HG02943 (cell line): ENCODE measurements around the gene COBLL1.

ENCODE experiments used
- ATAC-seq: cut with Tn5 transposase; IDR thresholded peaks from one replicate; pipeline ENCODE4 v1.9.1; 2021; ENCODE audit warnings: mild to moderate bottlenecking, low read depth, moderate library complexity; ENCODE audit not compliant: unreplicated experiment

COBLL1 gene

DNA sequence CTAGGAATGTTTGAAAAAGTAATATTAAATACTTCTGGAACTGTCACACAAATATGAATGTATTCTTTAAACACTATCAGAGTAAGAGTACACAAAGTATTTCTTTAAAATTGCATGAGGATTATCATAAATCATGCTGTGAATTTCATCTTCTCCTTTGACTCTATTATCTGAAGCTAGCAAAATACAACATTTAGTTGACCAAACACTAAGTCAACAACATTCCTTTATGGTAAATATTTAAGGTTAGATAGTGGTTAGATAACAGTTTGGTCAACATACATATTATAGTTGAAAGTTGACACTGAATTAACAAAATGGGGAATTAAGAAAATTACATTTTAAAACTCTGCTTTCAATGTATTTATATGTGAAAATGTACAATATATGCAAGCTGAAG lies 148.2 kb downstream of the COBLL1 start:
- no peak for ATAC-seq

GRCh38 chr2:164692958-164693357 lies 148.7 kb downstream of the COBLL1 start:
- ATAC-seq = no peak

DNA sequence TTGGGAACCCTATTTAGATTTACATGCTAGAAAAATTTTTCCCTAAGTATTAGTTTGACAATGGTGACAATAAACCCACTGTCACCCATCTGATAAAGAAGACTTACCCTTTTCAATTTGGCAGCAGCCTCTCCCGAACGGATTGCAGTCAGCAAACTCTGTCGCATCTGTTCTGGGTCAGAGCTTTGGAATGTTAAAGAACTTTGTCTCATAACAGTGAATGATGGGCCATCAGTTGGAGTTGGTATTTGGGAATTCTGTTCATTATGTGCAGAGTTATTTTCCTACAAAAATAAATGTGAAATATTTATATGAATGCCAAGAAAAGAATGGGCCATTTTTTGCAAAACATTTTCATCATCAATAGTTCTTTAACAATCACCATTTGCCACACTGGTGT lies 149.5 kb downstream of the COBLL1 start:
- no peak for ATAC-seq

DNA sequence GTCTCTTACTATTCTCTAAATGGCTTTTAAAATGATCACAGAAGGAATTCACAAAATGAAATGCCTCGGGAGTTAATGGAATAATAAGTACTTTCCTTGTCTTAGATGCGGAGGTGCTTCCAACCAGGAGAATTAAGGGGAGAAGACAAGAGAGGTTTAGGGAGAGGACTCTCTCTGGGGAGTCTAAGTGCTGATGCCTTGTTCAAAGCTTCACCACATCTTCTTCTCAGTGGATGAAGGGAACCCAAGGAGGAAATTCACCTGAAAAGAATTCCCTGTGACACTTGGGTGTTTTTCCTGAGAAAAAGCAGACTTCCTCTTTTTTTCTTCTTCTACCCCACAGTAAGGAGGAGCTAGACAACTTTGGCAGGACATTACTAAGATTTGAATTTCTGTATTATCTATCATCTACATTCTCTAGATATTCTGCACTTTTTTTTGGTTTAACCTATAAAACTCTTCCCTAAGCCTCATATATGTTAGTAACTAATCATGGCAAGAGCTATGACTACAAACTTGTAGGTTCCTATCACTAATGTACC lies 150.2 kb downstream of the COBLL1 start:
- no peak for ATAC-seq

DNA sequence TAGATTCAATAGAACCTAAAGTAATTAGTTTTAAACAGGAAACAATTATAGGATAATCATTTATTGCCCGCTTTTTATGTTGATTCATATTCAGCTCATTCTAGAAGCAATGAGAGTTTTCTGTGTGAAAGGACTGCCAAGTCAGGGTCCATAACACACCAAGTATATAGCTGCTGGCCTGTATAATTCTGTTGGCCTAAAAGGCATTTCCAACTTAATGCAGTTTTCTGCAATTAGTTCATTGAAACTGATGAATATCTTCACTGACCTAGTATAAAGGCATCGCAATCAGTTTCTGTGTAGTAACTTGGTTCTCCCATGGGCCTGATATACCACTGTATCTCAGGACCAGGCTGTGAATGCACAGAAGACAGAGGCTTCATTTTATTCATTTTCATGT lies 151.3 kb downstream of the COBLL1 start:
- no peak for ATAC-seq

DNA sequence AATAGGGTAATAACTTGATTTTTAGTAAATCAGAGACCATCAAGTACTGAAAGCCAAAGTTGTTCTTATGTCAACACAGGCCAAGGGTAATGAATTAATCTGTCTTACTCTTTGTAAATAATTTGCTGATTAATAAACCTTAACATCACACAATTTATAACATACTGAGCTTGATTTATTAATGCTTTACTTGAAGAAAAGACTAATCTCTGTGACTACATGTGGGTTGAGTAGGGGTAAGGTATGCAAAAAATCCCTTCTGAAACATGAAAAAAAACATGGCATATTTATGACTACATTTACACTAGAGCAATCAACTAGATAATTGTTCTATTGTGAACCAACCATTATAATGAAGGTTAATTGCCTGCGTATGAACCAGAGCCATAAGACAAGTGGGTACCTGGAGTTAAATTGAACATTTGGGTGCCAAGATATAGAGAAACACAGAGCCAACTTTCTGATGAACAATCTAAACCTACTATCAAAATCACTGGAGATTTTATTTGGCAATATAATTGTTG lies 152.7 kb downstream of the COBLL1 start:
- no peak for ATAC-seq

DNA sequence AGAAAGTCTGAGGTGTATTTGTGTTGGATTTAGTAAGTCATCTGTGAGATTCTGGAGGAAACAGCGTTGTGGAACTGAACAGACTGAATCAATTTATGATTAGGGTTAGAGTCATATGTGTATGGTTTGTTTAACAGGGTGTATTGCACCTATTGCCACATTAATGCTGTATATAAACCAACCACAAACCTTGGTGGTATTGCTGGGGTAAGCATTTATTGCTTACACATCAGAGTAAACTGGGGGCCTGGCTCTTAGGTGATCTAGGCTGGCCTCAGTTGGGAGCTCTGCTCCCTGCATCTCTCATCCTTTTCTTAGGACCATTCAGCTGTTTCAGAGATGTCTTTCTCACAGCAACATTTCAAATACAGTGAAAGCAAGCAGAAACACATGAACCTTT lies 160.6 kb downstream of the COBLL1 start:
- no peak for ATAC-seq

GRCh38 chr2:164678631-164679149 lies 162.9 kb downstream of the COBLL1 start:
- no peak for ATAC-seq

DNA sequence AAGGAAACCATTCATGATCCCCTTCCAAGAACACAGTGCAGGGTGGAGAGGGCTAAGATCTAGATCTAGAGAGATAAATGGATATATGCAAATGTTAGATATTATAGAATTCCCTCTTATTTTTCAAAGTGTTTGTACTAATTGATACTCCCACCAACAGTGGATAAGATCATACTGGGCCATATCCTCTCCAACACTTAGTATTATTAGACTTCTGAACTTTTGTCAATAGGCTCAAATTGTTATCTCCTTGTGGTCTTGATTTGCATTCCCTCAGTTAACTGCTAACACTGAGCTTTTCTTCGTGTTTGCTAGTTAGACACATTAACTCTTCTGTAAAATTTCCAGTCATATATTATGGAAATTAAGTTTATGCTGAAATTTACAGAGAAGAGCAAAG lies 163.9 kb downstream of the COBLL1 start:
- no peak for ATAC-seq

DNA sequence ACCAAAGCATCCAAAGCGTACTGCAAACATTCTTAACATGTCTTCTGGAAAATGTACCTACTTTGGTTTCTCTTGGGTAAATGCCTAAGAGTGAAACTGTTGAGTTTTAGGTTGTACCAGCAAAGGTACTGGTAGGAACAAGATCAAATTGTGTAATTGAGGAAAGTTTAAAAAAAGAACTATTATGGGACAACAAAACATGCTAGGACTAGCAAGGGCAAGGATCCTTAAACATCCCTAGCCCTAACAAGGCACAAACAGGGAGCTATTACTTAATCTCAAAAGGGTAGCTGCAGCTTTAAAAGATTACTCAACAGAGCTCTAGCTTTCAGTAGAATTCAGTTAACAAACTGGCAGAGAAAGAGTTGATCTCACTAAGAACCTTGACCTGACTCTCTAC lies 164.4 kb downstream of the COBLL1 start:
- no peak for ATAC-seq

DNA sequence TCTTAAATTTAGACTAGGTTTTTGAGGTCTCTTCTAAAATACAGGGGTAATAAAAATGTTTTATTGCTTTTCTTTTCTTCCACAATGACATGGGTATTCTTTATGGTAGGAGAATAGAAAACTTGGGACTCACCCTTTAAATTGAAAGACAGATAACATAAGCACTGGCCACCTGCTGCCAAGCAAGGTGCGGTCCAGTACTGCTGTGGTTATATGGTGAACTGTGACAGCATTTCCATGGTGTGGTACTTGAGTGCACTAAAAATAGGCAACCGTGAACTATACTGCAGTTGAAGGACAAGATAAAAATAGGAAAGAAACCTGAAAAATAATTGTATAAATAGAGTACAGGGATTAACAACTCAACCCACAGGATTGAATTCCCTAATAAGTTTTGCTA lies 165.9 kb downstream of the COBLL1 start:
- ATAC-seq = no peak

GRCh38 chr2:164675027-164675426 lies 166.6 kb downstream of the COBLL1 start:
- no peak for ATAC-seq

DNA sequence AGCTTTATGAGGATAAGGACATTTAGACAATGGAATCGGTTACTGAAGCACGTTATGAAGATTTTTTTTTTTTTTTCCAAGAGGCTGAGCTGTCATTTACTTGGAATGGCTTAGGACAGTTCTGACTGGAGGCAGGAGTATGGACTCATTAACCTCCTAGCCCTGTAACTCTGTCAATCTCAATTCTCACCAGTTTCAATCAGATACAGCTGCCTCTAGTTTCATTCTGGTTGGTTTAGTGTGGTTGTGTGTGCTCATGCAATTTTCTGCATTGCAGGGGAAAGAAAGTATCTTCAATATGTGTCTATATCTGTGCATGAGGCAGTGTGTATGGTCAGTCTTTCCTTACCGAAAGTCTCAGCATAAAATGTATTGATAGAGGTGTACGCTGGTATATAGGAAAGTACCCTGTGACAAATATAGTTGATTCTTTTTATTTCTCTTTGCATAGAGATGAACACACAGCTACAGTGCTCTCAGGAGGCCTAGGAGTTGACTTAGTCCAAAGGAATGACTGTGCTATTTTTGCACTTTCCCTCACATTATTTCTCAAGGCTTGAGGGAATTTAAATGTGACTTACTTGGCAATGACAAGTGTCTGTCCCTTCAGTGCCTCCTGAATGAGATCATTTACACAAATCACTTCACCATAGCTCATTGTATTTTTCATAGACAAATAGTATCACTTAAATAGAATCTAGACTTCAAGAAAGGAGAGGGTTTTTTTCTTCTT lies 169.8 kb downstream of the COBLL1 start:
- ATAC-seq = no peak

DNA sequence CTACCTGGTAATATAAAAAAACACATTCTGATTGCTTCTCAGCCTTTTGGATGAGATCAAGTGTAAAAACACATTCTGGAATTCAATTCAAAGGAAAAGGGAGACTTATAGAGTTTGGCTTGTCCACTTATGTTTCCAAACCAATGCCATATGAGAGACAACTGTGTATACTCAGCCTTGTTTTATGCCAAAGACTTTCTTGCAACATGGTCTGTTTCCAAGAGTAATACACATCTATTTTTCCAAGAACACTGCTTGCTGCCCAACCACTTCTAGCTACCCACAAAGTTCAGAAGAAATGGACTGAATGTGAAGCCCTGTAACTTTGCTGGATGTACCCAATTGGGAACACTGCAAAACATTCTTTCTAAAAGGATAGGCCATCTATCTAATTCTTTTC lies 172.3 kb downstream of the COBLL1 start:
- no peak for ATAC-seq

DNA sequence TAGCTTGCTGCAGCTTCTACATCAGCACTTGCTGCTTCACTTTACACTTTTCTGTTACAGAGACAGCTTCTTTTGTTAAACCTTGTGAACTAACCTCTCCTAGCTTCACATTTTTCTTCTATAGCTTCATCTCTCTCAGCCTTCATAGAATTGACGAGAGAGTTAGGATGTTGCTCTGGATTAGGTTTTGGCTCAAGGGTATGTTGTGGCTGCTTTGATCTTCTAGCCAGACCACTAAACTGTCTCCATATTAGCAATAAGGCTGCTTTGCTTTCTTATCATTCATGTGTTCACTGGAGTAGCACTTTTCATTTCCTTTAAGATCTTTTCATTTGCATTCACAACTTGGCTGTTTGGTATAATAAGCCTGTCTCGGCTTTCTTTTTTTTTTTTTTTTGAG lies 174.1 kb downstream of the COBLL1 start:
- ATAC-seq = no peak

DNA sequence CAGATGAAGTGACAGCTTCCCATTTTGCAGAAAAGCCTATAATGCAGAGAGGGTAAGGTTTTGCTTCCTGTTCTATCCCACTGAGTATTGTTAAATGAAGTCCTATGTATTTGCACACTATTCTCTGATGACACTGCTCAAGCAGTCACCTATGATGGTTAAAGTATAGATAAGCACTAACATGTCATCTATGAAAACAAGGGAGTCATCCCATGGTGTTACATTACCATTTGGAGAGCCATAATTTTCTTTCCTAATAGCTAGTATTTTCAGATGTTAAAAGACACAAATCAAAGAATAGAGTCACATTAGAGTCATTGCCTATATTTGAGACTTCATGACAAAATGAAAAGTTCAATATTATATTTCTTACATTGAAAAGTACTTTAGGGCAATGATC lies 177.6 kb downstream of the COBLL1 start:
- ATAC-seq = no peak

GRCh38 chr2:164662868-164663631 lies 178.6 kb downstream of the COBLL1 start:
- no peak for ATAC-seq

DNA sequence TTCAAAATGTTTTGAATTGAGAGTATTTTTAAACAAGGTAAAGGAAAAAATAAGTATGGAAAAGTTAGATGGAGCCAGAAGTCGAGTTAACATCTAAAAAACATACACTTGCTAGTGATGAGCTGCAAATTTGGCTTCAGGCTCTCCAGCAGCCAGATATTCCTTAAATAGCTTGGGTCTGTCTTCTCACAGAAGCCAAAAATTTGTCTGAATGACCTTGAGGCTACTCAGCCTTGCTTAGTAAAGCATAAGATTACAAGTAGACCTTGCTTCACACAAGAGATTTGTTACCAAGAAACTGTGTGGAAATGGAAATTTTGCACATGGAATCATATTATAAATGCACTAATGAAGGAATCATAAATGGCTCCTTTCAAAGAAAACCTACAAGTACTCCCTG lies 179.6 kb downstream of the COBLL1 start:
- ATAC-seq = no peak

- no peak for ATAC-seq
Measured at GRCh38 chr2:164661349-164661748, 180.3 kb downstream of the COBLL1 start.

DNA sequence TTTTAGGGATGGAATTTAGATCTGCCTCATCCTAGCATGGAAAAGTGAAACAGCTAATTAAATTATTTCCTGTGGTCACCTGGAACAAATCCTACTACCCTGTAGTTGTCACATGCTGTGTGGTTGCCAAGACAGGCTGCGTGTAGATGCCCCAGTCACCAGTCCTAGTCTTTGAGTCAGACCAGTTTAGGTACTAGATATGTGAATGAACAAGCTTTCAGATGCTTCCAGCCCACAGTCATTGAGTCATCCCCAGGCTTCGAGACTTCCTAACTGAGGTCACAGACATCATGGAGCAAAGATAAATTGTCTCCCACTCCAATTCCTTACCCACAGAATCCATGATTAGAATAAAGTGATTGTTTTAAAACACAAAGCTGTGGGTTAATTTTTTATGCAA lies 184.5 kb downstream of the COBLL1 start:
- ATAC-seq = no peak

- no peak for ATAC-seq
Measured at GRCh38 chr2:164655750-164656149, 185.9 kb downstream of the COBLL1 start.
